NK-92 (cell line): Measurements from ENCODE around the gene NAXE.
"Not testable (repeated sequence)": the region's sequence is repeated elsewhere in the genome, so short reads cannot be mapped to it uniquely, and the experiment has no call there.

Source experiments
- DNase-seq: peaks from one replicate; lab custom pipeline; 2025; ENCODE audit not compliant: unreplicated experiment; lab: John Stamatoyannopoulos, UW

NAXE gene

GRCh38 chr1:156622581-156623297, 31.2 kb downstream of the NAXE start:
- DNase-seq = no peak

DNA sequence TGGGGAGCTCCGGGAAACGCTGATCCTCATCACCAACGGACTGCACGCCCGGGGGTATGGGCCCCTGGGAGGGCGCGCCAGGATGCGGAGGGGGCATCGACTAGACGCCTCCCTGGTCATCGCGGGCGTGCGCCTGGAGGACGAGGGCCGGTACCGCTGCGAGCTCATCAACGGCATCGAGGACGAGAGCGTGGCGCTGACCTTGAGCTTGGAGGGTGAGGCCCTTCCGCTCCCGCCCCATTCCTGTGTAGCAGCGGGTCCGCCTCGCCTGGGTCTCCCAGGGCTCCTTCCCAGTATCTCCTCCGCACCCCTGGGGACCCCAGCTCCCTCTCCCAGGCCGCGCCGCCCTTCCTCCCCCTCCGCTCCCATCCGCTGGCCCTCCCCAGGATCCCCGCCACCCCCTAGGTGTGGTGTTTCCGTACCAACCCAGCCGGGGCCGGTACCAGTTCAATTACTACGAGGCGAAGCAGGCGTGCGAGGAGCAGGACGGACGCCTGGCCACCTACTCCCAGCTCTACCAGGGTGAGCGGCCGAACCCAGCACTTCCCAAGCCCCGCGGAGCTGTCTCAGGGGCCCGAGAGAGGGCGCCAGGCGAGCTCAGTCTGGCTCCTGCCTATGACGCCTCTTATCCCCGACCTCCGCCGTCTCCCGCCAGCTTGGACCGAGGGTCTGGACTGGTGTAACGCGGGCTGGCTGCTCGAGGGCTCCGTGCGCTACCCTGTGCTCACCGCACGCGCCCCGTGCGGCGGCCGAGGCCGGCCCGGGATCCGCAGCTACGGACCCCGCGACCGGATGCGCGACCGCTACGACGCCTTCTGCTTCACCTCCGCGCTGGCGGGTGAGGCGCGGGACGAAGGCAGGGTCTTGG, 32.6 kb downstream of the NAXE start:
- DNase-seq = no peak

- DNase-seq = no peak
Observed at GRCh38 chr1:156624814-156625435, 33.3 kb downstream of the NAXE start.

- no peak for DNase-seq
Observed at GRCh38 chr1:156625436-156626078, 34.0 kb downstream of the NAXE start.

DNA sequence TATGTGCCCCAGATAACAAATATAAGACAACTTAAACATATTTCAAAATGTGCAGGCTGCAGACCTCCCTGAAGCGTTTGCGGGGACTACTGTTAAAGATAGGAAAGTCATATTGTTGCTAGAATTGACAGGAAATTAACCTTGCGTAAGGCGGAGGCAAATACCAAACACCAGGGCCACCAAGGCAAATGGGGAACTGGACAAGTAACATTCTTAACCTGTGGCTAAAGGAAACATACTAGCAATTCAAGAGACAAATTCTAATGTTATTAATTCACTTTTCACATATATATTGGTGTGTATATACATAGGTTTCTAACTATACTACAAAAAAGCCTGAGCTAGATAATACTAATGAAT, 34.5 kb downstream of the NAXE start:
- no peak for DNase-seq

- DNase-seq = no peak
Observed at GRCh38 chr1:156627313-156627880, 35.8 kb downstream of the NAXE start.

DNA sequence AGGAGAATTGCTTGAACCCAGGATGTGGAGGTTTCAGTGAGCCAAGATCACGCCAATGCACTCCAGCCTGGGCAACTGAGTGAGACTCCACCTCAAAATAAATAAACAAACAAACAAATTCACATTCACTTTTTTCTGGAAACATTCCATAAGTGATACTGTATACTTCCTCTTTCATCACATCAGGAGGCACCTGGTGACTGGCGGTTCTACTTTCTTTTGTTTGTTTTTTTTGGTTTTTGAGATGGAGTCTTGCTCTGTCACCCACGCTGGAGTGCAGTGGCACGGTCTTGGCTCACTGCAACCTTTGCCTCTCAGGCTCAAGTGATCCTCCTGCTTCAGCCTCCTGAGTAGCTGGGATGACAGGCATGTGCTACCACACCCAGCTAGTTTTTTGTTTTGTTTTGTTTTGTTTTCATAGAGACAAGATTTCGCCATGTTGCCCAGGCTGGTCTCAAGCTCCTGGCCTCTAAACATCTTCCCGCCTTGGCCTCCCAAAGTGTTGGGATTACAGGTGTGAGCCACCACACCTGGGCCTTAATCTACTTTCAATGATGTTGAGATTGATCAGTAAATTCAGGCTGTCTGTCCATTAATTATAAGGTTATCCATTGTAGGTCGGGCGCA, 38.4 kb downstream of the NAXE start:
- DNase-seq = no peak

DNA sequence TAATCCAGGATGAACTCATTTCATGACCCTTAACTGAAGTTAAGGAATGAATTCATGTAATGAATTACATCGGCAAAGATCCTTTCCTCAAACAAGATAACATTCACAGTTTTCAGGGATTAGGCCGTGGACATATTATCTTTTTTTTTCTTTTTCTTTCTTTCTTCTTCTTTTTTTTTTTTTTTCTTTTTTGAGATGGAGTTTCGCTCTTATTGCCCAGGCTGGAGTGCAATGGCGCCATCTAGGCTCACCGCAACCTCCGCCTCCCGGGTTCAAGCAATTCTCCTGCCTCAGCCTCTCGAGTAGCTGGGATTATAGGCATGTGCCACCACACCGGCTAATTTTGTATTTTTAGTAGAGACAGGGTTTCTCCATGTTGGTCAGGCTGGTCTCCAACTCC, 39.6 kb downstream of the NAXE start:
- DNase-seq = not testable (repeated sequence)

GRCh38 chr1:156632355-156632754, 40.8 kb downstream of the NAXE start:
- DNase-seq = no peak

GRCh38 chr1:156638189-156638985, 46.8 kb downstream of the NAXE start:
- DNase-seq = no peak

DNA sequence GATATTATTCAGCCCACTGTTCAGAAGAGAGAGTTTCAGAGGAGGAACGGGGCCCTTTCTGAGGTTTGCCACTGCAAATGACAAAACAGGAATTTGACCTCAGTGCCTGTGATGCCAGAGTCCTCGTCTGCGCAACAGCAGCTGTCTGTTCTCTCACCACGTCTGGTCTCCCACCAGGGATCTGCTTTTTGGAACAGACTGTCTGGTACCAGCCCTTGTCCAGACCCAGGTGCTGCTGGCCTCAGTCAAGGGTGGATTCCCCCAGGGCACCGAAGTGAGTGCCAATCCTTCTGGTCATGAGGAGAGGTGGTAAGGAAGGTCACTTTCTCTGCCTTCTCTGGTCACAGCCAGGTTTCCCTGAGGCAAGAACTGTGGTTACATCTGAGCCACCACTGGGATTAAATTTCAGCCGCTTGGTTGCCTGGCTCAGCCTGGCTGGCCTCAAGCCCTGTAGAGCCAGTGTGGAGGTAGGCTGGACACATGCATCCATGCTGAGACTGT, 48.1 kb downstream of the NAXE start:
- no peak for DNase-seq

DNA sequence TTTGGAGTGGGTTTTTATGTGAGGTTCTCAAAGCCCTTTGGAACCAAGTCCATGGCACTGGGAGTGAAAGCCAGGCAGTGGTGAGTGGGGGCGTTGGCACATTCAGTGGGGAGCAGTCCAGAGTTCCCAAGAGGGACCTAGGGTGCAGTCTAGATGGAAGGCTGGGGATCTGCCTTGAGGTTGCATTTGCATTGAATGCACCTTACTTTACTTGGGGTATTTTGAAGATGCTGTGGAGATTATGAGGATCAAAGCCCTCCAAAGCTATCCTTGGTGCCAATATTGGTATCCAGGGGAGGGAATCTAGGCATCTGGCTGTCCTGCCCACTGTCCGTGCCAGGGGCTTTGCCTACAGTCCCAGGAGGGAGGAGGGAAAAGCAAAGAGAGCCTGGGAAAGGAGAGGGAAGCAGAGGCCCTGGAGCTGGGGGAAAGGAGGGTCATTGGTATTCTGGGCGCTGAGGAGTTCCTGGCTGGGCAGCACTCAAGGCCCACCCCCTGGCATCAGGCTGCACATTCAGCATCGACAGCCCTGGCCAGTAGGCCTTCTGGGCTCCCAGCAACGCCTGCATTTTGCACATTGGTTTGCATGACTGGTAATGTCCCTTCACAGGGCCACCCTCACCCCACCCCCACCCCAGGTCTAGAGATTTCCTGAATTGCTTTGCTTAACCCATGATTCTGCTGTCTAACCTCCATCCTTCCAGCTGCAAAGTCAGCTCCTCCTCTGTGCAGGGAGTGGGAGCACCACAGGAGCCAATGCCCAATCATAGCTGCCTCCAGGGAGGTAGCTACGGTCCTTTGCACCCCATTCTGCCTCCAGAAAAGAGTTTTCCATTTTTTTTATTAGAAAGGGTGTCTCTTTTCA, 49.5 kb downstream of the NAXE start:
- DNase-seq = no peak

DNA sequence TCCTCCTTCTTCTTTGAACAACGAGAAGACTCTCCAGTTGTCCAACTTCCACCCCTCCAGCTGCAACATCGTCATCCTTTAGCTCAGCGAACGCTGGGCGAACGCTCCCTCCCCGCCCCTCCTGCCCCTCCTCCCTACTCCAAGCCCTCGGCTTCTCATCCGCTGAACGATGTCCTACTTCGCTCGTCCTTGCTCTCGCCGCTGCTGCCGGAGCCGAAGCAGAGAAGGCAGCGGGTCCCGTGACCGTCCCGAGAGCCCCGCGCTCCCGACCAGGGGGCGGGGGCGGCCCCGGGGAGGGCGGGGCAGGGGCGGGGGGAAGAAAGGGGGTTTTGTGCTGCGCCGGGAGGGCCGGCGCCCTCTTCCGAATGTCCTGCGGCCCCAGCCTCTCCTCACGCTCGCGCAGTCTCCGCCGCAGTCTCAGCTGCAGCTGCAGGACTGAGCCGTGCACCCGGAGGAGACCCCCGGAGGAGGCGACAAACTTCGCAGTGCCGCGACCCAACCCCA, 50.2 kb downstream of the NAXE start, which contains the start of gene BCAN:
Gene BCAN, plus strand, starts transcription at position 357 of the 504 bp plus-strand sequence. CDS start 3,938 bp downstream, outside the sequence.
- no peak for DNase-seq

- DNase-seq = no peak
Observed at GRCh38 chr1:156642265-156643048, 50.9 kb downstream of the NAXE start.

- no peak for DNase-seq
Observed at GRCh38 chr1:156643049-156643777, 51.6 kb downstream of the NAXE start.

DNA sequence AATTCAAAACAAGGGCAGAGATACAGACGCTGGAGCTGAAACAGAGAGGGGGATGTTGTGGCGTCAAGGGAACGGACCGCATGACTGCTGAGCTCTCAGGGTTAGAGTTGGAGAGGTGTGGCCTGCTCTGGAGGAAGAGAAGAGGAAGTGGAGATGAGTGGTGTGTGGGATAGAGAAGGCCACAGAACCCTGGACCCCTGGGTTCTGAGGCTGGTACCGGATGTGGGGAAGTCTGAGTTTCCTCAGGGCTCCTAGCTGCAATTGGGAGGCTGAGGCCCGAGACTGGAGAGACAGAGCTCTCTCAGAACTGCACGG, 52.2 kb downstream of the NAXE start:
- no peak for DNase-seq
